ENCODE data around the gene ARHGAP44. TPM values are rescaled to one million over a fixed set of nuclear protein-coding genes. Genes with fewer than 3 reads are reported as not detected.

Gene ARHGAP44
- total RNA-seq, 1 donor from 2014 or later: 19.3 TPM

DNA sequence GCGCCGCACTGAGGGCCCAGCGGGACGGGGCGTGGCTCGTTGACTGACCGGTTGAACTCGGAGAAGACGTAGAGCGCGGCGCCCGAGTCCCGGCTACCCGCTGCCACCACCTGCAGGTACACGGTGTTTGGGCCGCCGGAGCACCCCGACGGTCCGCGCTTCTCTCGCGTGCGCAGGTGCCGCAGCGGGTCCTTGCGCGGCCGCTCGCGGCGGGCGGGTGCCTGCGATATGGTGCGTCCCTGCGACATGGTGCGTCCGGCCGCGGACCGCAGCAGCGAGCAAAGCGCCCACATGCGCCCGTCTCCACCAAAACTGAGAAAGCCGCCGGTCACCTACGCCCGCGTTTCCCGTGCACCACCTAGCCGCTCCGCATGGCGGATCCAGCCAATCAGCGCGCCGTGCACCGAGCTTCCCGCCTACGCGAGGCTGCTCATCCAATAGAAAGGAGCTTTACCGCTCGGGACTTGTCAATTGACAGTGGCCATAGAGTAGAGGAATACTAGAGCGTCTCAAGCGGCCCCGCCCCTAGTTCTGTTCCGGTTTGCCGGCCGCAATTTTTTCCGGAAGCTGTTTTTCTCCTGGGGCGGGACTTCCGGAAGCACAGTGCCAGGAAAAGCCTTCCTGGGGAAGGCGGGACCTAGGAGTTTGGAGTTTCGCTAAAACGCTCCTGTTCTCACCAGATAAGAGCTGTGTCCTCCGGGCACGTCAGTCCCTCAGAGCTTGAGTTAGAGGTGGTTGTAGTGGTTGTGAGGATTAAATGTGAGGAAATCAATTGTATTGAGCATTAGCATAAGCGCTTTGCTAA lies 228.6 kb downstream of the ARHGAP44 start, which contains the start of gene ELAC2:
Gene ELAC2 (minus strand): TSS at position 373 of the 805 bp plus-strand sequence. CDS start 80 bp downstream, at position 293.
- intact Hi-C loops (cut with DNase I): loop anchor here (1.0 to 10.0 kb wide), 5 partner anchors 233 to 1047 kb away; partner anchors contain the start of genes ARHGAP44, COX10, MAP2K4 and MYOCD
- Histone ChIP-seq H3K27me3 (no peaks in the 10 kb centered on the region), H3K4me3 (peak within 1 kb of the TSS; percentile 98 to 99), H3K9me3 (no peaks in the 10 kb centered on the region), H3K36me3 (peaks cover 29 to 34% of the 10 kb centered on the region in 2 donors), H3K4me1 (peaks cover 0 to 14% of the 10 kb centered on the region in 2 donors), H3K27ac (peak within 1 kb of the TSS; percentile 78 to 83)
- DNase-seq (ENCODE audit: low spot score in 2 of 2): peak; percentile 93 to 99
- TF ChIP-seq, protein P1, sequence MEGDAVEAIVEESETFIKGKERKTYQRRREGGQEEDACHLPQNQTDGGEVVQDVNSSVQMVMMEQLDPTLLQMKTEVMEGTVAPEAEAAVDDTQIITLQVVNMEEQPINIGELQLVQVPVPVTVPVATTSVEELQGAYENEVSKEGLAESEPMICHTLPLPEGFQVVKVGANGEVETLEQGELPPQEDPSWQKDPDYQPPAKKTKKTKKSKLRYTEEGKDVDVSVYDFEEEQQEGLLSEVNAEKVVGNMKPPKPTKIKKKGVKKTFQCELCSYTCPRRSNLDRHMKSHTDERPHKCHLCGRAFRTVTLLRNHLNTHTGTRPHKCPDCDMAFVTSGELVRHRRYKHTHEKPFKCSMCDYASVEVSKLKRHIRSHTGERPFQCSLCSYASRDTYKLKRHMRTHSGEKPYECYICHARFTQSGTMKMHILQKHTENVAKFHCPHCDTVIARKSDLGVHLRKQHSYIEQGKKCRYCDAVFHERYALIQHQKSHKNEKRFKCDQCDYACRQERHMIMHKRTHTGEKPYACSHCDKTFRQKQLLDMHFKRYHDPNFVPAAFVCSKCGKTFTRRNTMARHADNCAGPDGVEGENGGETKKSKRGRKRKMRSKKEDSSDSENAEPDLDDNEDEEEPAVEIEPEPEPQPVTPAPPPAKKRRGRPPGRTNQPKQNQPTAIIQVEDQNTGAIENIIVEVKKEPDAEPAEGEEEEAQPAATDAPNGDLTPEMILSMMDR (IDR thresholded peaks at IDR 0.05): peak in 1 of 3 experiments; percentile 16

DNA sequence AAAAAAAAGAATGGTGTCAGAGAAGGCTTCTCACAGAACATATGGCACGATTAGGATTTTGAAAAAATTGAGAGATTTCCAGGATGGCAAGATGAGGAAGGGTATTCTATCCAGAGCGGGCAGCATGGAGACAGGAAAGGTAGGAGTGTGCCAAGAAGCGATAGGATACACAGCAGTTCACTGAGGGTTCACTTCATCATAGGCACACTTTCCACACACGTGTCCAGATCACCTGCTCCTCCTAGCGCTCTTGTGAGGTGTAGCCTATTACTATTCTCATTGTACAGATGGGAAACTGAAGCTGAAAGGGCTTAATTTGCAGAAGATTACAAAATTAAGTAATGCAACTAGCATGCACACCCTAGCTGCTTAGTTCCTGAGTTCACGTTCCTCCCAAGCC lies 234.7 kb downstream of the ARHGAP44 start:
- TF ChIP-seq, protein P1 (IDR thresholded peaks at IDR 0.05): no peak
- Histone ChIP-seq H3K4me1 (peaks cover 0 to 3% of the 10 kb centered on the region in 2 donors), H3K27ac (no peak overlapping the region), H3K36me3 (no peaks in the 10 kb centered on the region), H3K9me3 (no peaks in the 10 kb centered on the region), H3K4me3 (peak overlapping the region in 1 of 2 donors; percentile 41), H3K27me3 (no peaks in the 10 kb centered on the region)
- intact Hi-C loops (cut with DNase I): loop anchor here (10.0 kb wide), 1 partner anchor 71 kb away; no protein-coding TSS in a partner anchor
- DNase-seq (ENCODE audit: low spot score in 2 of 2): no peak

DNA sequence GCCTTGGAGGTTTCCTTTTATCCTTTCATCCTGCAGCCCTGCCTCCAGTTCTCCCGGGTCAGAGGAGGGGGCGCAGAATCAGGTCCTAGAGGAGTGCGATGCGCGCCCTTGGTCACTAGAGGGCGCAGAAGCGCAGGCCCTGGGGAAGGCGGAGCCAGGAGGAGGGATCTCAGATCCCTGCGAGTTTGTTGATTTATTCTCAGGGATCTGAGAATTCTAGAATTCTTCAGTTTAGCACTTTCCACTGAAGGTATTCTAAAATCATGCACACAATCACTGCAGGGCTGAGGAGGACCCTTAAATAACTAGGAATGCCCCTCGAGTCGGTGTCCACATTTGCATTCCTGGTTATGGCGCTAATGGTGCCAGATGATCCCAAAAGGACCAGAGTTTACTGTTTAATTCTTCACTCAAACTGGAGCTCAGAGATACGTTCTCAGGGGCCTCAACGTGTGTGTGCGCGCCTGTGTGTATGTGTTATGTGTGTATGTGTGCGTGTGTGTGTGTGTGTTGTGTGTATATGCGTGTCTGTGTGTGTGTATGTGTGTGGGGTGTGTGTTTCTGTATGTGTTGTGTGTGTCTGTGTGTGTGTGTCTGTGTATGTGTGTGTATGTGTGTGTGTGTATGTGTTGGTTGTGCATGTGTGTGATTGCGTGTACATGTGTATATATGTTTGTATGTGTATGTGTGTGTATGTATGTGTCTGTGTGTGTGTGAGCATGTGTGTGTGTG lies 235.4 kb downstream of the ARHGAP44 start:
- peak in 1 of 2 donors; percentile 74 for DNase-seq (ENCODE audit: low spot score in 2 of 2)
- Histone ChIP-seq H3K4me3 (peak overlapping the region; percentile 26 to 41), H3K27me3 (no peaks in the 10 kb centered on the region), H3K36me3 (no peaks in the 10 kb centered on the region), H3K9me3 (no peaks in the 10 kb centered on the region), H3K4me1 (peaks cover 0 to 3% of the 10 kb centered on the region in 2 donors), H3K27ac (no peak overlapping the region)
- intact Hi-C loops (cut with DNase I): loop anchor here (10.0 kb wide), 1 partner anchor 70 kb away; no protein-coding TSS in a partner anchor
- TF ChIP-seq, protein P1 (IDR thresholded peaks at IDR 0.05): peak; percentile 61 to 100 (median 95)

DNA sequence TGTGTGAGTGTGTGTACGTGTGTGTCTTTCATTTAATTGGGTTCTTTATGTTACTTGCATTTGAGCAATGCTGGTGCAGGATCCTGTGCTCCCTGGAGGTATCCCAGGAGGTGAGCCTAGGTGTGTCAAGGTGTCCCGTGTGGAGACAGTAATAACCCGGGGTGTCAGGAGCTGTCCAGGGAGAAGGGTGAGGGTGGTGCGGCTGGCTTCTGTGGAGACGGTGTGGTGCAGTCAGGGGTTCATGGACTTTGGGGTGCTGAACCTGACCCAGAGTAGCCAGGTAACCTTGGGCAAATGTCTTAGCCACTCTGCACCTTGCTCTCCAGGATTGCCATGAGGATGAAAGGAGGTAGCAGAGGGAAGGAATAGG lies 235.9 kb downstream of the ARHGAP44 start:
- intact Hi-C loops (cut with DNase I): loop anchor here (10.0 kb wide), 1 partner anchor 70 kb away; no protein-coding TSS in a partner anchor
- TF ChIP-seq, protein P1 (IDR thresholded peaks at IDR 0.05): no peak
- Histone ChIP-seq H3K27me3 (no peaks in the 10 kb centered on the region), H3K27ac (no peak overlapping the region), H3K4me3 (no peak overlapping the region), H3K9me3 (no peaks in the 10 kb centered on the region), H3K36me3 (no peaks in the 10 kb centered on the region), H3K4me1 (peaks cover 0 to 3% of the 10 kb centered on the region in 2 donors)
- DNase-seq (ENCODE audit: low spot score in 2 of 2): peak in 1 of 2 donors; percentile 56

DNA sequence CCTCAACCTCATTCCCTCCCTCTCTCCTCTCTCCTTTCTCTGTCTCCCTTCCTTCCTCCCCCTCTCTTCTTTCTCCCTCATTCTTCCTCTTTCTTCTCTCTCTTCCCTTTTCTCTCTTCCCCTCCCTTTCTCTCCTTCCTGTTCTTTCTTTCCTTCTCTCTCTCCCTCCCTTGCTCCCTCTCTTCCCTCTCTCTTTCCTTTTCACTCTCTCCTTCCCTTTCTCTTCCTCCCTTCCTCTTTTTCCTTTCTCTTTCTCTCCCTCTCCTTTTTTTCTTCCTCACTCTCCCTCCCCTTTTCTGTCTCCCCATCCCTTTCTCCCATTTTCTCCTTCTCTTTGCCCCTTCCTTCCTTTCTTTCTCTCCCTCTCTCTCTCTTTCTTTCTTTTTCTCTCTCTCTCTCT lies 236.4 kb downstream of the ARHGAP44 start:
- H3K4me3 ChIP-seq: no peak overlapping the region
- TF ChIP-seq, protein P1 (IDR thresholded peaks at IDR 0.05): no peak
- intact Hi-C loops (cut with DNase I): loop anchor here (10.0 kb wide), 1 partner anchor 69 kb away; no protein-coding TSS in a partner anchor

More for the DNA sequence above, 236.4 kb downstream of the ARHGAP44 start:
- H3K9me3 ChIP-seq: no peaks in the 10 kb centered on the region
- no peaks in the 10 kb centered on the region for H3K27me3 ChIP-seq
- DNase-seq (ENCODE audit: low spot score in 2 of 2): no peak
- H3K36me3 ChIP-seq: no peaks in the 10 kb centered on the region
- H3K27ac ChIP-seq: no peak overlapping the region
- peaks cover 0 to 3% of the 10 kb centered on the region in 2 donors for H3K4me1 ChIP-seq
